T-helper 1 cell (primary cell): ENCODE measurements around the gene CRK.

ENCODE experiments used
- DNase-seq, 5 donors: peaks; one replicate each; pipeline ENCODE4 v3.0.0-alpha.2; 2012 to 2020

The CRK gene

GRCh38 chr17:1485423-1486376 is 29.7 kb upstream of the CRK start:
- peak; percentile 53 to 75 (median 56) for DNase-seq

- DNase-seq = peak; percentile 47 to 64 (median 50)
Measured at GRCh38 chr17:1484676-1485422, 28.8 kb upstream of the CRK start.

DNA sequence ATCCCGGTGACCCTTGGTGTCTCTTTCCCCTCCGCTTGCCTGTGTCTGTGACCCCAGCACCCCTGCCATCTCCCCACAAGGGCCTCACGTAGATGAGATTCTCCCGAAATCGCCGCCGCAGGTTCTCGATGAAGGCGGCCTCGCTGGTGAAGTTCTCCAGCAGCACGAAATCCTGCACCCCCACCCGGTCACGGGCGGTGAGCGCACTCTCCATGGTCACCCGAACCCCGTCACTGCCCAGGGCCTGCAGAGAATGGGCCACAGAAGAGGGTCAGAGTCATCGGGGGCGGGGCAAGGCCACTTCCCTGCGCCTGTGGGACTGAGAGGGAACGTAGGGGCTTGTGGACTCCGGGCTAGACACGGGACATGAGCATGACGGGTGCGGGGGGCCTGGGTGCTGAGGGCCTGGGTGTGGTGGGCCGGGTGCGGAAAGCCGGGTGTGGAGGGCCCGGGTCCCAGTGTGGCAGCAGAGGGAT is 28.1 kb upstream of the CRK start:
- no peak for DNase-seq

GRCh38 chr17:1482680-1483079 is 26.6 kb upstream of the CRK start:
- no peak for DNase-seq

DNA sequence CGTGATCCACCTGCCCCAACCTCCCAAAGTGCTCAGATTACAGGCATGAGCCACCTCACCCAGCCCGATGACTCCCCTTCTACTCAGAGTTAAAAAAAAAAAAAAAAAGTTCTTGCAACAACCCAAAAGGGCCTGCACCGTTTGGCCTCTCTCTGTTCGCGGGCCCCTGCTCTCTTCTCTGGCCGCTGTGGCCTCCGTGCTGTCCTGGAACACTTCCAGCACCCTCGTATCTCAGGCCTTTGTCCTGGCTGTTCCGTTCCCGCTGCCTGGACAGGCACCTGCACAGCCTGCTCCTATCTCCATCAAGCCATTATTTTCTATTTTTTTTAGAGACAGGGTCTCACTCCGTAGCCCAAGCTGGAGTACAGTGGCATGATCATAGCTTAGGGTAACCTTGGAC is 25.7 kb upstream of the CRK start:
- no peak for DNase-seq

- no peak for DNase-seq
Measured at GRCh38 chr17:1480747-1481465, 24.9 kb upstream of the CRK start.

GRCh38 chr17:1478418-1478817 is 22.4 kb upstream of the CRK start:
- no peak for DNase-seq

- no peak for DNase-seq
Measured at GRCh38 chr17:1475321-1475854, 19.4 kb upstream of the CRK start.

GRCh38 chr17:1474402-1475189 is 18.6 kb upstream of the CRK start:
- DNase-seq = no peak

DNA sequence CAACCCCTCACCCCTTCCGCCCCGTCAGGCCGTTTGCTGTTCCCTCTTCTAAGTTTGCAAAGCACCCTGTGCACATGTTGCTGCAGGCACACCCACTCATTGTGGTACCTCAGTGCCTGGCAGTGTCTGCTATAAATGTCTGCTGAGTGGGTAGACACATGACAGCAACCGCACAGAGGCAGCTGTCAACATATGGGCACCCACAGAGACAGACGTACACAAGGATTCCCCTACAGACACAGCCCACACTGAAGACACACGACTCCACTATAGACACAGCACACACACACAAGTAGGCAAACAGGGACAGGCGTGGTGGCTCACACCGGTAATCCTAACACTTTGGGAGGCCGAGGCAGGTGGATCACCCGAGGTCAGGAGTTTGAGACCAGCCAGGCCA is 17.8 kb upstream of the CRK start:
- peak in 1 of 5 donors; percentile 27 for DNase-seq

- no peak for DNase-seq
Measured at GRCh38 chr17:1473170-1473569, 17.1 kb upstream of the CRK start.

DNA sequence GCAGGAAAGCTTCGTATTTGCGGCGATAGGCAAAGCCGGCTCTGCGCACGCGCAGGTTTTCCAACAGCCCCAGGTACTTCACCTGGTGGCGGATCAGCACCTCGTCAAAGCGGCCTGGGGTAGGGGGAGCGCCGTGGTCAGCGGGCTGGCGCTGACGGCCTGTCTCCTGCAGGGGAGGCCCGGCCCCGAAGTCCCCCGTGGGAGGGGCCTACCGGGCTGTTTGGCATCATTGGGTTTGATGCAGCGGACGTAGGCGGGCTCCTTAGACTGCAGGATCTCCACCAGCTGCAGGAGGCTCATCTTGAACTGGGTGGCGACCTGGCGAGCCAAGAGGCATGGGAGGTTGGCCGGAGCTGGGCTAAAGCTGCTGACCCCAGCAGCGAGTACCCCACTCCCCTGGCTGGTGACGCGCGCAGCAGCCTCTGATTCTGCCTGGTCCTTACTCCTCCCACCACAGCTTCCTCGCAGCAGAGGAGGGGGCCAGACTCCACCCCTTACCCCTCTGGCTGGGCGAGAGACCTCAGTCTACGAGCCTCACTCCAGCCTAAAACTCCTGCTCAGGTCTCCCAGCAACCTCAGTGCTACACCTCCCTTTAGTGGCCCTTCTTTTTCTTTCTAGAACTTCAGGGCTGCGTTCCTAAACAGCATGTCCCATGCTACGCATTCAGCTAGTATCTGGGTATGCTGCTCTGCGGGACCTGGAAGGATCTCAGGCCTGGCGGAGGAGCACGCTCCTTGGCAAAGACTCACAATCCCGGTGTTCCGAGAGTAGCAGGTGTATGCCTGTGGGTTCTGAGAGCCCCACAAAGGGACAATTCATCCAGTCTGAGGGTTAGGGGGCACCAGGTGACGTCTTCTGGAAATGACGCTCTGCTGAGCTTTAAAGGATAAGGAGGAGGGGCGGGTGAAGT is 16.1 kb upstream of the CRK start:
- no peak for DNase-seq

- no peak for DNase-seq
Measured at GRCh38 chr17:1471490-1471889, 15.5 kb upstream of the CRK start.

- DNase-seq = no peak
Measured at GRCh38 chr17:1470755-1471462, 14.9 kb upstream of the CRK start.

- no peak for DNase-seq
Measured at GRCh38 chr17:1470071-1470754, 14.2 kb upstream of the CRK start.

GRCh38 chr17:1469231-1469852 is 13.3 kb upstream of the CRK start:
- no peak for DNase-seq

- DNase-seq = no peak
Measured at GRCh38 chr17:1467898-1468492, 12.0 kb upstream of the CRK start.

GRCh38 chr17:1467258-1467657 is 11.2 kb upstream of the CRK start:
- no peak for DNase-seq

DNA sequence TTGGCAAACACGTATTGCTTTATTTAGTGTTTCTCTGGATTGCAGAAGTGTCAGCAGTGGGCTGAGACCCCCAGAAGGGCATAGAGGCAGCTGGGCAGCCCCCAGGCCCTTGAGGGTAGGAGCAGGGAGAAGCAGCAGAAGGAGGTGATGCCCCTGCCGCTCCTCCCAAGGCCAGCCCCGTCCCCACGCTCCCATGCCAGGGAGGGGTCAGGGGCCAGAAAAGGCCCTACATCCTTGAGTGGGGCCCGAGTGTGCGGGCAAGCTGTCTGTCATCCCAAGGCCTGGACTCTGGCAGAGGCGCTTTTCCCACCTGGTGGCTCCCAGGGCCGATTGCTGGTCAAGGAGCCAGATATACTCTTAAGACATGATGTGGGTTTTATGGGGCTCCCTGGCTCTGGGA is 8.2 kb upstream of the CRK start:
- no peak for DNase-seq
